Renal cortex interstitium (tissue), 11 donors: ENCODE measurements around the gene S1PR2. TPM values are rescaled to one million over a fixed set of nuclear protein-coding genes. Genes with fewer than 3 reads are reported as not detected.
"Not testable (repeated sequence)": the region's sequence is repeated elsewhere in the genome, so short reads cannot be mapped to it uniquely, and the experiment has no call there.

ENCODE experiments used
- DNase-seq, 11 donors: peaks; one replicate each; pipeline ENCODE4 v3.0.0-alpha.2; 2013; ENCODE audit warnings: low read depth in 9 of 11, low spot score in 4 of 11; ENCODE audit errors: extremely low read depth in 1 of 11
- polyA plus RNA-seq, 3 donors: library from polyadenylated mRNA; unstranded; fragments of 120-200 nt; gene quantifications; one replicate each; pipeline ENCODE4 v1.2.1, GENCODE V29; 2013; ENCODE audit not compliant: insufficient read length in 3 of 3

Gene S1PR2
- polyA plus RNA-seq, 3 donors = 10.2 to 13.0 (median 12.2) TPM

GRCh38 chr19:10259162-10259905 is 28.2 kb upstream of the S1PR2 start:
- DNase-seq = peak in 9 of 11 donors; percentile 72 to 87 (median 79)

GRCh38 chr19:10258080-10258710 is 27.1 kb upstream of the S1PR2 start:
- no peak for DNase-seq

GRCh38 chr19:10256970-10257615 is 26.0 kb upstream of the S1PR2 start:
- DNase-seq = no peak

DNA sequence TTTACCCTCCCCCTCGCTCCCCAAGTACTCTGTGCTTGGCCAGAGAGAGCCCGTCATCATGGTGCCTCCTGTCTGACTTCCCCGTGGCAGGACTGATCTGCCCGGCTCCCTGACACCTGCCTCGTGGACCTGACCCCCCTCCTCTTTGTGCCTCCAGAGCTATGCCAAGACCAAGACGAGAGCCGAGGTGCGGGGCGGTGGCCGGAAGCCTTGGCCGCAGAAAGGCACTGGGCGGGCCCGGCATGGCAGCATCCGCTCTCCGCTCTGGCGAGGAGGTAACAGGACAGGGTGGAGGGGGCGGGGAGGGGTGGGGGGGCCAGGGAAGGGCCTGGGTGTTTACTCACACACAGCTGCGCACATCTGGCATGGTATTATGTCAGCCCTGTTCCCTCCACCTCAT is 25.4 kb upstream of the S1PR2 start:
- DNase-seq = no peak

GRCh38 chr19:10255358-10255757 is 24.2 kb upstream of the S1PR2 start:
- DNase-seq = no peak

DNA sequence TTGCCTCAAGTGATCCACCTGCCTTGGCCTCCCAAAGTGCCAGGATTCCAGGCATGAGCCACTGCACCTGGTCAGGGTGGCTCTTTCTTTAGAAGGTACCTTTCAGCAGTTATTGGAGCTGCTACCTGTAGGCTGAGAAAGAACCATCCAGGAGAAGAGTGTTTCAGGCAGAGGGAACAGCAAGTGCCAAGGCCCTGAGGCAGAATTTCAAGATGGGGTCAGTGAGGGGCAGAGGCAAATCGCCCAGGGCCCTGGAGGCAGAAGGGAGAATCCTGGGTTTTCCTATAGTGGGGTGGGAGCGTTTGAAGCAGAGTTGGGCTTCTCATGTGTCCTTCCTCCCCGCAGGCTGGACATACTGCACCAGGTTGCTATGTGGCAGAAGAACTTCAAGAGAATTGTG is 23.1 kb upstream of the S1PR2 start:
- no peak for DNase-seq

DNA sequence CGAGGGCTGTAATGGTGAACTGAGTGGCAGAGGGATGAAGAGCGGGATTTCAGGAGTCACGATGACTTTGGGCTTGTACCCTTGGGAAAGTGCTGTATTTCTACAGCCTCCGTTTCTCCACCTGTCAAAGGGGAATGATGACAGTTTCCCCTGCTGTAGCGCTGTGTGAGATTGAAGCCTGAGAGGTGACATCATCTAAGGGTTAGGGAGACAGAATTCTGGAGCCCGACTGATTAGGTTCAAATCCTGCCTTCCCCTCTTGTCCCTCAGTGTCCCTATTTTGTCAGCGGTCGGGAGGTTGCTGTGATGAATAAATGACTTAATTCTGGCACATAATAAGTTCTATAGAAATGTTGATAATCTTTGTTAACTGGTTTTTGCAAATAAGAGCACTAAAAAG is 21.6 kb upstream of the S1PR2 start:
- no peak for DNase-seq

GRCh38 chr19:10251792-10252694 is 20.9 kb upstream of the S1PR2 start, which contains the start of gene MRPL4:
TSS of gene MRPL4 (plus strand) at chr19:10252214. CDS start at chr19:10252254, 40 bp downstream.
- DNase-seq = peak; percentile 95 to 99 (median 96)

DNA sequence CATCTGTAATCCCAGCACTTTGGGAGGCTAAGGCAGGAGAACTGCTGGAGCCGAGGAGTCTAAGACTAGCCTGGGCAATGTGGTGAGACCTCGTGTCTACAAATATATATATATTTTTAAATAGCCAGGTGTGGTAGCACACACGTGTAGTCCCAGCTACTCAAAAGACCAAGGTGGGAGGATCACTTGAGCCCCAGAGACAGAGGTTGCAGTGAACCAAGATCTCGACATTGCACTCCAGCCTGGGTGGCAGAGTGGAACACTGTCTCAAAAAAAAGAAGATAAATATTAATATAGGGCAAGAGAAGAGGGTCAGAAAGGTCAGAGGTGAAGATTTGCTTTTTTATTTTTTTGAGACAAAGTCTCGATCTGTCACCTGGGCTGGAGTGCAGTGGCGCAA is 15.4 kb upstream of the S1PR2 start:
- DNase-seq = no peak

GRCh38 chr19:10245189-10245939 is 14.2 kb upstream of the S1PR2 start:
- no peak for DNase-seq

- no peak for DNase-seq
Measured at GRCh38 chr19:10243606-10244005, 12.5 kb upstream of the S1PR2 start.

DNA sequence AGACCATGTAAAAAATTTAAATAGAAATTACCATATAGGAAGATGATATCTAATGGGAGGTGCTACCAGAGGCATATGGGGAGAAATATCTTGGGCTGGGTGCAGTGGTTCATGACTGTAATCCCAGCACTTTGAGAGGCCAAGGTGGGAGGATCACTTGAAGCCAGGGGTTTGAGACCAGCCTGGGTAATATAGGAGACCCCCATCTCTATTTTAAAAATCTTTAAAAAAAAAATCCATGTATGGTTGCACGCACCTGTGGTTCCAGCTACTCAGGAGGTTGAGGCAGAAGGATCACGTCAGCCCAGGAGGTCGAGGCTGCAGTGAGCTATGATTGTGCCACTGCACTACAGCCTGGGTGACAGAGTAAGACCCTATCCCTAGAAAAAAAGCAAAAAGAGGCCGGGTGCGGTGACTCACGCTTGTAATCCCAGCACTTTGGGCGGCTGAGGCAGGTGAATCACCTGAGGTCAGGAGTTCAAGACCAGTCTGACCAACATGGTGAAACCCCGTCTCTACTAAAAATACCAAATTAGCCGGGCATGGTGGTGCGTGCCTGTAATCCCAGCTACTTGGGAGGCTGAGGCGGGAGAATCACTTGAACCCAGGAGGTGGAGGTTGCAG is 10.8 kb upstream of the S1PR2 start:
- DNase-seq = not testable (repeated sequence)

DNA sequence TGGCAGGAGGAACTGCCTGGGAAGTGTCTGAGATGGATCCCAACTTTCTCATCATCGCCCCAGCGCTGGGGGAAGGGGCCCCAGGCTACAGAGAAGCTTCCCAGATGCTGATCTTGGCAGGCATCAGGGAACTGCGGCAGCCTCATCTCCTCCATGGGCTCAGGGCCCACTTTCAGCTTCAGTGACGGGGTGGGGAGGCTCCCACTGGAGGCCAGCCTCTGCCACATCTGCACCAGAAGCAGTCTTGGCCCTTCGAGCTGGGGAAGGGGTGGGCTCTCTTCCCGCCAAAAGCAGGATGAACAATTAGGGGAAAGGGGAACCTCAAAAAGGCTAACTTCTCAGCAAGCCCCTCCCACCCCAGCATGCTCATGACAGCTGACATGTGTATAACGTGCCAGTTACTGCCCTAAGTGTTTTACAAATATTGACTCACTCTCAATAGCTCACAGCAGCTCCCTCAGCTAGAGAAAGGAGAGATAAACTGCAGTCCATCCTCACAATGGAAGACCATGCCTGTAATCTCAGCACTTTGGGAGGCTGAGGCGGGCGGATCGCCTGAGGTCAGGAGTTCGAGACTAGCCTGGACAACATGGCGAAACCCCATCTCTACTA is 7.1 kb upstream of the S1PR2 start:
- peak in 2 of 11 donors; percentile 56 to 69 for DNase-seq

DNA sequence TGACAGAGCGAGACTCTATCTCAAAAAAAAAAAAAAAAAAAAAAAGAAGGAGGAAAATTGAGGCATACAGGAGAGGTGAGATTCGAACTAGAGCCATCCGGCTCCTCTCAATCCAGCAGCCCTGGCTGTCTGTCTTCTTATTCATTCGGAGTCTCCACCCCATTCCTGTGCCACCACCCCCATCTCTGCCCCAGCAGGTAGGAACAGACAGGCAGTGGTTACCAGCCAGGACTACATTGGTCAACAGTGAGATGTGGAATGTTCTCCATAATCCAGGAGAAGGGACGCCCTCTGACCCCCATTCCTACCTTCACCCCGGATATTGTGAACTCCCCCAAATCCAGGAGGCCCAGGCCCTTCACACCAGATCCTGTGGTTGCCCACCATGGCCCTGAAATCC is 6.6 kb upstream of the S1PR2 start:
- DNase-seq = no peak

GRCh38 chr19:10235409-10235808 is 4.3 kb upstream of the S1PR2 start:
- DNase-seq = not testable (repeated sequence)

- no peak for DNase-seq
Measured at GRCh38 chr19:10235003-10235402, 3.9 kb upstream of the S1PR2 start.

GRCh38 chr19:10233946-10234345 is 2.8 kb upstream of the S1PR2 start:
- no peak for DNase-seq
